HEK293T (cell line): Measurements from ENCODE around the gene ALOX5.

Experiments
- ARNT ChIP-seq: fragments of 450-650 bp; IDR thresholded peaks from 2 replicates; pipeline ENCODE4 v1.6.1; 2017; ENCODE audit warnings: mild to moderate bottlenecking
- SP1 ChIP-seq: fragments of 450-650 bp; IDR thresholded peaks from 2 replicates; pipeline ENCODE4 v1.6.1; 2017
- TARDBP ChIP-seq: fragments of 450-650 bp; IDR thresholded peaks from 2 replicates; pipeline ENCODE4 v1.6.1; 2016
- ZNF384 ChIP-seq: fragments of 450-650 bp; IDR thresholded peaks from 2 replicates; pipeline ENCODE4 v1.6.1; 2016

- TF ChIP-seq SP1 (no peak), ZNF384 (no peak), ARNT (no peak), TARDBP (no peak)
These were observed 2.4 kb downstream of the ALOX5 start for GRCh38 chr10:45376371-45376801.
